ENCODE results near the gene RACK1. TPM values are rescaled to one million over a fixed set of nuclear protein-coding genes. Genes with fewer than 3 reads are reported as not detected.
A peak's percentile ranks its signal among the peaks of the same experiment; 100 is the strongest.

RACK1 gene
- total RNA-seq, 4 donors from 2014 or later: 1,300 to 1,812 (median 1,580) TPM

DNA sequence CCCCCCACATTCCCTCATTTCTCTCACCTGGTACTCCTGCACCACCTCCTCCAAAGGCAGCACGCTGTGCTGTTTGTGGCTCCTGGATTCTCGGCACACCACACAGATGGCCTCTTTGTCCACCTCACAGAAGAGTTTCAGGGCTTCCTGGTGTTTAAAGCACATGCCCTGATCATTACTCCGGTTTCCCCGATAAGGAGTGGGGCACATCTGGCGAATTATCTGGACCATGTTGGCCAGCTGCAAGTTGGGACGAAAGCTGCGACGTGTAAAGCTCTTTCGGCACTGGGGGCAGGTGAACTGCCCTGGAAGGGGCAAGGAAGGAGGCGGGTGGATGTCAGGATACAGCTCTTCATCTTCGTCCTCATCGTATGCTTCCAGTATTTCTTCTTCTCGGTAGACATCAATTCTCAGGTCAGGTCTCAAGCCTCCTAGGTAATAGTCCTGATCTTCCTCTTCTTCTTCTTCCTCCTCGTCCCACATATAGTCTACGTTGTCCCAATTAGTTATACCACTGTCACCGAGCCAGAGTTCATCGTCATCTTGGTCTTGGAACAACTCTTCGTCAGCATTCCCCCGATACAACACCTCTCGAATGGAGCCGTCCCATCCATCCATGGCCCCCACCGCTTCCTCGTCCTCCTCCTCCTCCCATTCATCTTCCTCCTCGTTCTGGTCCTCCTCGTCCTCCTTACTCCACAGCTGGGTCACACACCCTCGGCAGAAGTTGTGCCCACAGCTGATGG, 16.4 kb upstream of the RACK1 start:
- Histone ChIP-seq H3K9me3 (no peaks in the 10 kb centered on the region), H3K27me3 (no peaks in the 10 kb centered on the region), H3K36me3 (peaks cover 0 to 20% of the 10 kb centered on the region in 2 donors), H3K27ac (peak overlapping the region; percentile 98 to 100 (median 100)), H3K4me1 (peaks cover 0 to 61% (median 37%) of the 10 kb centered on the region in 3 donors), H3K4me3 (peak overlapping the region; percentile 75 to 94)
- no peak for TF ChIP-seq CTCF (IDR thresholded peaks at IDR 0.05)
- TF ChIP-seq POLR2AphosphoS5 (IDR thresholded peaks at IDR 0.05): no peak
- no peak for TF ChIP-seq EP300 (IDR thresholded peaks at IDR 0.05)
- no peak for TF ChIP-seq POLR2A (IDR thresholded peaks at IDR 0.05)
- ATAC-seq: no peak
- 0 to 2% methylated on average over 14 to 24 of the region's 26 CpGs for WGBS, 2 donors (ENCODE audit: low coverage in 1 of 2)

DNA sequence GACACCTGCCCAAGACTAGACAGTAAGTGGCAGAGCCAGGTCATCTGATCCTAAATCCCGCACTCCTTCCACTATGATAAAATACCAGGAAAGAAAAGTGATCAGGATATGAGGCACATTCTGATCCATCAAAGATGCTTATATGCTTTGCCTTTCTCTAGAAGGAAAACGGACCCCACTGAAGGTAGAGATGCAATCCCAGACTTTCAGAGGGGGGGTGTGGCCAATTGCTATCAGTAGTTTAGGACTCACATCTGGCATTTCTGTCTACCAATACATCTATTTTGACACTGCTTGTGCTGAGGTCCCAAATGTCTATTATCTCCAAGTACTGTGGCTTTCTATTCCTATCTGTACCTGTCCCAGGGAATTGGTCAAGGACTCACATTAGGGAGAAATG, 15.6 kb upstream of the RACK1 start:
- WGBS, 2 donors (ENCODE audit: low coverage in 1 of 2): 30 to 31% methylated on average over 2 of the region's 2 CpGs
- H3K9me3 ChIP-seq: no peaks in the 10 kb centered on the region
- TF ChIP-seq POLR2A (IDR thresholded peaks at IDR 0.05) (no peak), CTCF (IDR thresholded peaks at IDR 0.05) (no peak), POLR2AphosphoS5 (IDR thresholded peaks at IDR 0.05) (no peak), EP300 (IDR thresholded peaks at IDR 0.05) (no peak)
- ATAC-seq: no peak
- H3K4me1 ChIP-seq: peaks cover 0 to 70% (median 37%) of the 10 kb centered on the region in 3 donors
- H3K36me3 ChIP-seq: peaks cover 0 to 18% of the 10 kb centered on the region in 2 donors
- H3K27ac ChIP-seq: peak overlapping the region in 3 of 4 donors; percentile 99 to 100 (median 100)
- H3K4me3 ChIP-seq: peak overlapping the region; percentile 75 to 94
- no peaks in the 10 kb centered on the region for H3K27me3 ChIP-seq

DNA sequence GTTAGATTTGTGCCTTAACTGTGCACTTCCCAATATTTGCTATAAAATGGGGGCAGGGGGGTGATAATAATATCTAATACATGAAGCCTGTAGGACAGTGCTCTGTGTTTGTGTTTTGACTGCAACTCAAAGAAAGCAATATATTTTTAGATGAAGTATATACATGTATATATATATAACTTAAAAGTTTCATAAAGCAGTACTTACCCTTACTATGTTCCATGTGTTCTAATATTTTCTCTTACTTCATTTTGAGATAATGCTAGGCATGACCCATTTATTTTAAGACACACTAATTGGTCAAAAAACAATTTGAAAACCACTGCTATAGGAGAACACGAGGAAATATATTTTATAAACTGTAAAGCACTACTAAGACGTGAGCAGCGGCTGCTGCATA, 14.9 kb upstream of the RACK1 start:
- TF ChIP-seq POLR2AphosphoS5 (IDR thresholded peaks at IDR 0.05): no peak
- Histone ChIP-seq H3K36me3 (peaks cover 0 to 19% of the 10 kb centered on the region in 2 donors), H3K9me3 (no peaks in the 10 kb centered on the region), H3K27me3 (no peaks in the 10 kb centered on the region), H3K4me1 (peaks cover 0 to 77% (median 37%) of the 10 kb centered on the region in 3 donors), H3K27ac (peak overlapping the region in 1 of 4 donors; percentile 100), H3K4me3 (peak overlapping the region; percentile 75 to 94)
- 52 to 54% methylated on average over 3 of the region's 3 CpGs for WGBS, 2 donors (ENCODE audit: low coverage in 1 of 2)
- no peak for ATAC-seq

- Histone ChIP-seq H3K4me3 (no peak overlapping the region), H3K9me3 (no peaks in the 10 kb centered on the region), H3K4me1 (peaks cover 0 to 93% (median 41%) of the 10 kb centered on the region in 3 donors), H3K36me3 (peaks cover 0 to 35% of the 10 kb centered on the region in 2 donors), H3K27ac (no peak overlapping the region), H3K27me3 (no peaks in the 10 kb centered on the region)
- WGBS, 2 donors (ENCODE audit: low coverage in 1 of 2): 72 to 81% methylated on average over 6 of the region's 7 CpGs
- no peak for TF ChIP-seq CTCF (IDR thresholded peaks at IDR 0.05)
- no peak for ATAC-seq
Measured at GRCh38 chr5:181255836-181256578, 12.3 kb upstream of the RACK1 start.

GRCh38 chr5:181255276-181255675, 11.6 kb upstream of the RACK1 start:
- H3K4me3 ChIP-seq: no peak overlapping the region
- 8 to 50% methylated on average over 1 of the region's 1 CpG for WGBS, 2 donors (ENCODE audit: low coverage in 1 of 2)
- no peak for ATAC-seq
- H3K27ac ChIP-seq: no peak overlapping the region
- H3K36me3 ChIP-seq: peaks cover 0 to 42% of the 10 kb centered on the region in 2 donors
- peaks cover 0 to 100% (median 41%) of the 10 kb centered on the region in 3 donors for H3K4me1 ChIP-seq
- TF ChIP-seq EP300 (IDR thresholded peaks at IDR 0.05): no peak
- TF ChIP-seq POLR2AphosphoS5 (IDR thresholded peaks at IDR 0.05): no peak
- no peak for TF ChIP-seq CTCF (IDR thresholded peaks at IDR 0.05)
- no peak for TF ChIP-seq POLR2A (IDR thresholded peaks at IDR 0.05)
- H3K27me3 ChIP-seq: no peaks in the 10 kb centered on the region
- no peaks in the 10 kb centered on the region for H3K9me3 ChIP-seq
